Naive B cell (primary cell): ENCODE data around the gene RNF144A. TPM values are rescaled to one million over a fixed set of nuclear protein-coding genes. Genes with fewer than 3 reads are reported as not detected.

ENCODE experiments used
- ATAC-seq, 2 donors: fragments of 150-1000 bp; cut with Tn5 transposase; 2 replicates each; pipeline ENCODE4 v1.10.0; 2021; ENCODE audit warnings: low read depth in 2 of 2, mild to moderate bottlenecking in 2 of 2, moderate library complexity in 2 of 2
- DNase-seq: peaks from one replicate; pipeline ENCODE4 v3.0.0; 2022
- H3K27ac Mint-ChIP-seq, 6 donors: one replicate each; pipeline ENCODE4 v1.8.0; 2020 to 2022; ENCODE audit warnings: mild to moderate bottlenecking in 6 of 6, mixed read lengths in 6 of 6, moderate library complexity in 5 of 6, inconsistent platforms in 2 of 6
- H3K27me3 Mint-ChIP-seq, 3 donors: one replicate each; pipeline ENCODE4 v1.8.0; 2021 to 2022; ENCODE audit warnings: mixed read lengths in 3 of 3, mild to moderate bottlenecking in 1 of 3
- H3K36me3 Mint-ChIP-seq, 2 donors: one replicate each; pipeline ENCODE4 v1.8.0; 2020 to 2022; ENCODE audit warnings: mixed read lengths in 2 of 2, inconsistent platforms in 1 of 2, mild to moderate bottlenecking in 1 of 2
- H3K4me1 Mint-ChIP-seq, 3 donors: one replicate each; pipeline ENCODE4 v1.8.0; 2020 to 2022; ENCODE audit warnings: mixed read lengths in 3 of 3, inconsistent platforms in 1 of 3, mild to moderate bottlenecking in 1 of 3, moderate library complexity in 1 of 3
- H3K4me3 Mint-ChIP-seq, 8 donors: one replicate each; pipeline ENCODE4 v1.8.0; 2020 to 2022; ENCODE audit warnings: mild to moderate bottlenecking in 8 of 8, mixed read lengths in 8 of 8, moderate library complexity in 8 of 8, inconsistent platforms in 2 of 8
- H3K9me3 Mint-ChIP-seq, 7 donors: one replicate each; pipeline ENCODE4 v1.8.0; 2020 to 2022; ENCODE audit warnings: mixed read lengths in 7 of 7, mild to moderate bottlenecking in 5 of 7, inconsistent platforms in 2 of 7, moderate library complexity in 1 of 7
- polyA plus RNA-seq, 6 donors: library from polyadenylated mRNA; unstranded; fragments of 300-500 nt; fragmentation: Illumina TruSeq; gene quantifications; one replicate each; pipeline ENCODE4 v1.2.3, GENCODE V29; 2021; ENCODE audit warnings: low read depth in 6 of 6

Gene RNF144A
- polyA plus RNA-seq, 6 donors from 2014 or later: 0.04 to 0.92 (median 0.16) TPM; not detected in 1

GRCh38 chr2:7003895-7004294 is 86.7 kb downstream of the RNF144A start:
- no peak for ATAC-seq
- Mint-ChIP-seq H3K4me3 (no peak overlapping the region), H3K27ac (peak overlapping the region in 2 of 6 donors; percentile 3 to 47), H3K9me3 (peaks cover 0 to 2% (median 0%) of the 10 kb centered on the region in 7 donors), H3K36me3 (no peaks in the 10 kb centered on the region), H3K4me1 (peaks cover 48 to 68% (median 56%) of the 10 kb centered on the region in 3 donors), H3K27me3 (peaks cover 20 to 27% (median 23%) of the 10 kb centered on the region in 3 donors)
- no peak for DNase-seq

- peak; percentile 29 for DNase-seq
- Mint-ChIP-seq H3K4me3 (peak overlapping the region in 7 of 8 donors; percentile 2 to 67 (median 31)), H3K4me1 (peaks cover 43 to 60% (median 49%) of the 10 kb centered on the region in 3 donors), H3K27me3 (peaks cover 20 to 27% (median 23%) of the 10 kb centered on the region in 3 donors), H3K9me3 (peaks cover 0 to 2% (median 0%) of the 10 kb centered on the region in 7 donors), H3K36me3 (no peaks in the 10 kb centered on the region), H3K27ac (peak overlapping the region in 3 of 6 donors; percentile 10 to 45 (median 13))
- ATAC-seq: peak; percentile 86 to 91
These were observed 87.4 kb downstream of the RNF144A start for GRCh38 chr2:7004636-7005035.

GRCh38 chr2:7007488-7007845 is 90.3 kb downstream of the RNF144A start:
- Mint-ChIP-seq H3K9me3 (peaks cover 0 to 2% (median 0%) of the 10 kb centered on the region in 7 donors), H3K27ac (peak overlapping the region in 2 of 6 donors; percentile 3 to 77), H3K4me3 (peak overlapping the region in 5 of 8 donors; percentile 22 to 62 (median 57)), H3K4me1 (peaks cover 28 to 44% (median 41%) of the 10 kb centered on the region in 3 donors), H3K27me3 (peaks cover 20 to 23% (median 21%) of the 10 kb centered on the region in 3 donors), H3K36me3 (no peaks in the 10 kb centered on the region)
- ATAC-seq (peak in 1 of 2 donors; percentile 15), DNase-seq (no peak)

GRCh38 chr2:7007846-7008741 is 90.9 kb downstream of the RNF144A start:
- peak overlapping the region in 6 of 8 donors; percentile 31 to 62 (median 56) for H3K4me3 Mint-ChIP-seq
- no peak for DNase-seq
- peaks cover 20 to 23% (median 21%) of the 10 kb centered on the region in 3 donors for H3K27me3 Mint-ChIP-seq

GRCh38 chr2:7009207-7009911 is 92.1 kb downstream of the RNF144A start:
- Mint-ChIP-seq H3K4me1 (peaks cover 28 to 39% (median 36%) of the 10 kb centered on the region in 3 donors), H3K9me3 (peaks cover 0 to 2% (median 0%) of the 10 kb centered on the region in 7 donors), H3K36me3 (no peaks in the 10 kb centered on the region), H3K27me3 (peaks cover 20 to 23% (median 21%) of the 10 kb centered on the region in 3 donors), H3K27ac (no peak overlapping the region), H3K4me3 (no peak overlapping the region)
- ATAC-seq (no peak), DNase-seq (no peak)

More at GRCh38 chr2:7007846-7008741, 90.9 kb downstream of the RNF144A start:
- peak overlapping the region in 2 of 6 donors; percentile 34 to 77 for H3K27ac Mint-ChIP-seq
- peaks cover 0 to 2% (median 0%) of the 10 kb centered on the region in 7 donors for H3K9me3 Mint-ChIP-seq
- peaks cover 28 to 44% (median 41%) of the 10 kb centered on the region in 3 donors for H3K4me1 Mint-ChIP-seq
- ATAC-seq: peak; percentile 25 to 31
- H3K36me3 Mint-ChIP-seq: no peaks in the 10 kb centered on the region

GRCh38 chr2:7010391-7011054 is 93.3 kb downstream of the RNF144A start:
- ATAC-seq (no peak), DNase-seq (no peak)
- H3K27me3 Mint-ChIP-seq: peaks cover 16 to 23% (median 21%) of the 10 kb centered on the region in 3 donors
- no peak overlapping the region for H3K27ac Mint-ChIP-seq
- no peak overlapping the region for H3K4me3 Mint-ChIP-seq
- H3K4me1 Mint-ChIP-seq: peaks cover 26 to 31% (median 28%) of the 10 kb centered on the region in 3 donors
- H3K36me3 Mint-ChIP-seq: no peaks in the 10 kb centered on the region
- peaks cover 0 to 2% (median 0%) of the 10 kb centered on the region in 7 donors for H3K9me3 Mint-ChIP-seq

GRCh38 chr2:7011356-7012083 is 94.3 kb downstream of the RNF144A start:
- ATAC-seq: no peak
- H3K4me3 Mint-ChIP-seq: no peak overlapping the region
- H3K9me3 Mint-ChIP-seq: peaks cover 0 to 2% (median 0%) of the 10 kb centered on the region in 7 donors
- peaks cover 16 to 23% (median 21%) of the 10 kb centered on the region in 3 donors for H3K27me3 Mint-ChIP-seq
- H3K27ac Mint-ChIP-seq: no peak overlapping the region
- peaks cover 26 to 30% (median 27%) of the 10 kb centered on the region in 3 donors for H3K4me1 Mint-ChIP-seq
- DNase-seq: no peak
- H3K36me3 Mint-ChIP-seq: no peaks in the 10 kb centered on the region

- ATAC-seq (no peak), DNase-seq (no peak)
- peaks cover 0 to 2% (median 0%) of the 10 kb centered on the region in 7 donors for H3K9me3 Mint-ChIP-seq
- no peaks in the 10 kb centered on the region for H3K36me3 Mint-ChIP-seq
- H3K27ac Mint-ChIP-seq: peak overlapping the region in 1 of 6 donors; percentile 18
- peaks cover 11 to 17% (median 15%) of the 10 kb centered on the region in 3 donors for H3K27me3 Mint-ChIP-seq
- no peak overlapping the region for H3K4me3 Mint-ChIP-seq
- peaks cover 22 to 24% (median 23%) of the 10 kb centered on the region in 3 donors for H3K4me1 Mint-ChIP-seq
These were observed 95.0 kb downstream of the RNF144A start for GRCh38 chr2:7012141-7012764.

GRCh38 chr2:7013471-7014160 is 96.4 kb downstream of the RNF144A start:
- no peaks in the 10 kb centered on the region for H3K9me3 Mint-ChIP-seq
- peaks cover 0 to 3% (median 1%) of the 10 kb centered on the region in 3 donors for H3K27me3 Mint-ChIP-seq
- no peak overlapping the region for H3K27ac Mint-ChIP-seq
- no peak for ATAC-seq
- no peak overlapping the region for H3K4me3 Mint-ChIP-seq
- DNase-seq: no peak
- no peaks in the 10 kb centered on the region for H3K36me3 Mint-ChIP-seq
- peaks cover 8 to 11% (median 9%) of the 10 kb centered on the region in 3 donors for H3K4me1 Mint-ChIP-seq

- ATAC-seq: peak; percentile 63 to 68
- no peaks in the 10 kb centered on the region for H3K9me3 Mint-ChIP-seq
- no peaks in the 10 kb centered on the region for H3K27me3 Mint-ChIP-seq
- peaks cover 6 to 9% (median 8%) of the 10 kb centered on the region in 3 donors for H3K4me1 Mint-ChIP-seq
- H3K27ac Mint-ChIP-seq: no peak overlapping the region
- no peak overlapping the region for H3K4me3 Mint-ChIP-seq
- H3K36me3 Mint-ChIP-seq: no peaks in the 10 kb centered on the region
- no peak for DNase-seq
These were observed 97.0 kb downstream of the RNF144A start for GRCh38 chr2:7014174-7014640.
